HG03095 (cell line): ENCODE data around the gene TRIM34.
"Not testable (repeated sequence)": the region's sequence is repeated elsewhere in the genome, so short reads cannot be mapped to it uniquely, and the experiment has no call there.

Source experiments
- ATAC-seq: cut with Tn5 transposase; IDR thresholded peaks from one replicate; pipeline ENCODE4 v1.9.1; 2021; ENCODE audit warnings: moderate library complexity; ENCODE audit not compliant: unreplicated experiment

TRIM34 gene, protein sequence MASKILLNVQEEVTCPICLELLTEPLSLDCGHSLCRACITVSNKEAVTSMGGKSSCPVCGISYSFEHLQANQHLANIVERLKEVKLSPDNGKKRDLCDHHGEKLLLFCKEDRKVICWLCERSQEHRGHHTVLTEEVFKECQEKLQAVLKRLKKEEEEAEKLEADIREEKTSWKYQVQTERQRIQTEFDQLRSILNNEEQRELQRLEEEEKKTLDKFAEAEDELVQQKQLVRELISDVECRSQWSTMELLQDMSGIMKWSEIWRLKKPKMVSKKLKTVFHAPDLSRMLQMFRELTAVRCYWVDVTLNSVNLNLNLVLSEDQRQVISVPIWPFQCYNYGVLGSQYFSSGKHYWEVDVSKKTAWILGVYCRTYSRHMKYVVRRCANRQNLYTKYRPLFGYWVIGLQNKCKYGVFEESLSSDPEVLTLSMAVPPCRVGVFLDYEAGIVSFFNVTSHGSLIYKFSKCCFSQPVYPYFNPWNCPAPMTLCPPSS

DNA sequence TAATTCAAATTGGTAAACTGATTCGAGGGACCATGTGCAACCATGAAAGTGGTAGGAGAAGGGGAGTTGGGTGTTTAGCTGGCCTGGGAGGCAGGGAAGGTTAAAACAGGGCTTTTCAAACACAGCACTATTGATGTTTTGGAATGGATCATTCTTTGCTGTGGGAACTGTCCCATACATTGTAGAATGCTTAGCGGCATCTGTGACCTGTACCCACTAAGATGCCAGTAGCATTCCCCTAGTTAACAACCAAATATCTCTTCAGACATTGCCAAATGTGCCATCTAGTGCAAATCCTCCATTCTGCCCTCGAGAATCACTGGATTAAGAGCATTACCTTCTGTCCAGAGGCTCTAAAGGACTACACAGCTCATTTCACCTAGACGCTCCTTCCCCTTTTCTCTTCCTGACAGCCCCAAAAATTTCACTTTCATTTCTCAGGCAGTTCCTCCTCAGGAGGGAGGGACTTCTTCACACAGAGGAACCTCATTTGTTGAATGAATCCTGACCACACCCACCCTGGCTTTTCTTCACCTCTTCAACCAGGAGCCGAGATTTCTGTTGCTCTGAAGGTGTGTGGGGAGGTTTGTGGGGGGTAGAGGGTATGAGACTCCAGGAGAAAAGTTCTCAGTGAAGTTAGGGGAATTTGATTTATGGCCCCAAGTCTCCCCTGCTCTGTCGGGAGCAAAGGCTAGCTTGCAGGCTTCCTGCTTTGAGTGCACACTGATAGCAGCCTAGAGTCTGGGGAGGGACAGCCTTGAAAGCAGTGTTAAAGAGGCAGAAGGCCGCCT, at the start of gene TRIM34:
TSS of gene TRIM34 (plus strand) at position 513 of the 791 bp plus-strand sequence. CDS start 7,331 bp downstream, outside the sequence.
- peak; percentile 96 for ATAC-seq

DNA sequence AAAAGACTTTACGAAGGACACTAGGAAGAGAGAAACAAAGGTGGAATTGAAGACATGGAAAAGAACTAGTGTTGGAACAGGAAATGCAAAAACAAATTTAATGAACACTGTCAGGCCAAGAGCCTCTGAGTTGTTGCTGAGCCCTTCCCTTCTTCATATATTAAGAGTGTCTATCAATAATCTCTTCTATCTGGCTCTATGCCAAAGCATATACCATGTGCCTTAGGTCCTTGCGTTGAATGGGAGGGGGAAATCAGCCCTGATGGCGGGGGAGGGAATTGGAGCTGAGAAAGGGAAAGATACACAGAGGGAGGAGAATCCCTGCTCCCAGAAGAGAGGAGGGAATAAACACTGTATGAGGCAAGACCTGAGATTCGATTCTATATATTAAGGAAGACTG, 49.6 kb upstream of the TRIM34 start:
- ATAC-seq, result no peak

DNA sequence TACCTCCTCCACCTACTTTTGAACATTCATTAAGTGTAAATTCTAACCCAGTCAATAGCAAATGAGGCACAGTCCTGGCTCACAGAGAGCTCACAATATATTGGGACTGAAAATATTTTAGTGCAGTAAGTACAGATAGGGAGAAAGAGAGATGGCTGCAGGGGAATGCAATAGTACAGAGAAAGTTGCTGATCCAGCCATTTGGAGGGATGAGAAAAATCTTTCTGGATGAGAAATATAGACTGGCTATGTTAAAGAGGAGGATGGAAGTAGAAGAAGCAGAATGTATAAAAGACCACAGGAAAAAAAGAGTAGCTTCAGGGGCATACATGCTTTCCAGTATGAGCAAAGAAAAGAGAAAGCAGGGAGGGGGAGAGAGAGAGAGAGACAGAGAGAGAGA, 47.7 kb upstream of the TRIM34 start:
- ATAC-seq, result no peak

DNA sequence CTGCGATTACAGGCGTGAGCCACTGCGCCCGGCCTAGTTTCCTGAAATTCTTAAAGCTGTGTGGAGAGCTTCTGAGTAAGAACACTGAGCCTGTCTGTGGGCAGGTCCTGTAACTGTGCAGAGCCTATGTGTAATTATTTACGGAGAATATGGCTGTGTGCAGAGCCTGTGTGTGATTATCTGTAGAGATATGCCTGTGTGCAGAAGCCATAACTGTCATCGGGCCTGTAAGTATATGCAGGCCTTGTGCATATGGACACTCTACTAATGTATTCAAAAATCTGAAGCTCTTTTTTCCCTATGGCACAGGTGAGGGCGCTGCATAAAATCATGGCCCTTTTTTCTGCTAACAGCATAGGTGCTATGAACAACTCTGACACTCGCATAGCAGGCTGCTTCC, 44.2 kb upstream of the TRIM34 start, which contains the start of gene OR52B6:
TSS of gene OR52B6 (plus strand) at position 301 of the 400 bp plus-strand sequence. CDS start at position 301, 0 bp downstream.
- no peak for ATAC-seq

DNA sequence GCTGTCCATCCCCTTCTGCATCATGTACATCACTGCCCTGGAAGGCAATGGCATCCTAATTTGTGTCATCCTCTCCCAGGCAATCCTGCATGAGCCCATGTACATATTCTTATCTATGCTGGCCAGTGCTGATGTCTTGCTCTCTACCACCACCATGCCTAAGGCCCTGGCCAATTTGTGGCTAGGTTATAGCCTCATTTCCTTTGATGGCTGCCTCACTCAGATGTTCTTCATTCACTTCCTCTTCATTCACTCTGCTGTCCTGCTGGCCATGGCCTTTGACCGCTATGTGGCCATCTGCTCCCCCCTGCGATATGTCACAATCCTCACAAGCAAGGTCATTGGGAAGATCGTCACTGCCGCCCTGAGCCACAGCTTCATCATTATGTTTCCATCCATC, 43.8 kb upstream of the TRIM34 start:
- ATAC-seq, result no peak

DNA sequence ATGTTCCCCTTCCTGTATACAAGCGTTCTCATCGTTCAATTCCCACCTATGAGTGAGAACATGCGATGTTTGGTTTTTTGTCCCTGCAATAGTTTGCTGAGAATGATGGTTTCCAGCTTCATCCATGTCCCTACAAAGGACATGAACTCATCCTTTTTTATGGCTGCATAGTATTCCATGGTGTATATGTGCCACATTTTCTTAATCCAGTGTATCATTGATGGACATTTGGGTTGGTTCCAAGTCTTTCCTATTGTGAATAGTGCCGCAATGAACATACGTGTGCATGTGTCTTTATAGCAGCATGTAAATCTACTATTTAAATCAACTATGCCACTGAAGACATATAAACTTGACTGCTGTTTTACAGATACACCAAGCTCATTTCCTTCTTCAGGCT, 40.3 kb upstream of the TRIM34 start:
- ATAC-seq, result not testable (repeated sequence)

DNA sequence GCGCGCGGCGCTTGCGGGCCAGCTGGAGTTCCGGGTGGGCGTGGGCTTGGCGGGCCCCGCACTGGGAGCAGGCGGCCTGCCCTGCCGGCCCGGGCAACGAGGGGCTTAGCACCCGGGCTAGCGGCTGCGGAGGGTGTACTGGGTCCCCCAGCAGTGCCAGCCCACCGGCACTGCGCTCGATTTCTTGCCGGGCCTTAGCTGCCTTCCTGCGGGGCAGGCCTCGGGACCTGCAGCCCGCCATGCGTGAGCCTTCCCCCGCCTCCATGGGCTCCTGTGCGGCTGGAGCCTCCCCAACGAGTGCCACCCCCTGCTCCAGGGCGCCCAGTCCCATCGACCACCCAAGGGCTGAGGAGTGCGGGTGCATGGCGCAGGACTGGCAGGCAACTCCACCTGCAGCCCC, 34.9 kb upstream of the TRIM34 start:
- not testable (repeated sequence) for ATAC-seq

DNA sequence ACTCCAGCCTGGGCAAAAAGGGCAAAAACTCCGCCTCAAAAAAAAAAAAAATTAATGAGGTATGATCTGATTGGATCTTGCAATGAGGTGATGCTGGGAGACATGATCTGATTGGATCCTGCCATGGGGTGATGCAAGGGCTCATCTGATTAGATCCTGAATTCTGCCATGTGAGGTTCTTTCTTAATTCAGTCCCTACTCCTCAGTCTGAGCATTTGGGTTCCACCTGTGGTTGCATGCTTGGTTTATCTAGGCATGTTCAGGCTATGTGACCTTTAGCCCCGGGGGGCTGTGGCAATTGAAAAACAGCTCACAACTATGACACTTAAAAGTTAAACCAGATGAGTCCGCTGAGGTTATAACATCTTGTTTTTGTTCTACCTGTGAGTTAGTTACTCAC, 33.2 kb upstream of the TRIM34 start:
- ATAC-seq, result no peak

DNA sequence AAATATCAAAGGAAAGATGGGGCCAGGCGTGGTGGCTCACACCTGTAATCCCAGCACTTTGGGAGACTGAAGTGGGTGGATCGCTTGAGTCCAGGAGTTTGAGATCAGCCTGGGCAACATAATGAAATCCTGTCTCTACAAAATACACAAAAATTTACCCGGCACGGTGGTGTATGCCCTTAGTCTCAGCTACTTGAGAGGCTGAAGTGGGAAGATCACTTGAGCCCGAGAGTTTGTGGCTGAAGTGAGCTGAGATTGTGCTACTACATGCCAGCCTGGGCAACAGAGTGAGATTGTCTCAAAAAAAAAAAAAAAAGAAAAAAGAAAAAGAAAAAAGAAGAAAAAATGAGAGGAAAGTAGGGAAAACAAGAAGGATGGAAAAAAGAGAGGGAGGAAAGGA, 32.2 kb upstream of the TRIM34 start:
- ATAC-seq, result no peak

DNA sequence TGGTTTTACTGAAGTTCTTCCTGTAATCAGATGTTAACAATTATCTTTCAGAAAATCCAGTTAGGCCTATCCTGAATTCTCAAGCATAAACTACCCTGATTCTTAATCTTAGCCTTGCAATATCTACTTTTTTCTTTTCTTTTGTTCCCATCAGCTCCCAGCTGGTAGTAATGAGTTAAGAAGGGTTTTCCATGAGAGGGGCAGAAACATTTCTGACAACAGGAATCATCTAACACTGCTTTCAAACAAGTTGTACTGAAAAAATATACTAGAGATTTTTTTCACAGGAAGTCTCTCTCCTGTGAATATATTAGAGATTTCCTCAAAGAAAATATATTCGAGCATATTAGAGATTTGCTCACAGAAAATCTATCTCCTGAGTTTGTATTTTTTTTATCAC, 31.7 kb upstream of the TRIM34 start:
- no peak for ATAC-seq

DNA sequence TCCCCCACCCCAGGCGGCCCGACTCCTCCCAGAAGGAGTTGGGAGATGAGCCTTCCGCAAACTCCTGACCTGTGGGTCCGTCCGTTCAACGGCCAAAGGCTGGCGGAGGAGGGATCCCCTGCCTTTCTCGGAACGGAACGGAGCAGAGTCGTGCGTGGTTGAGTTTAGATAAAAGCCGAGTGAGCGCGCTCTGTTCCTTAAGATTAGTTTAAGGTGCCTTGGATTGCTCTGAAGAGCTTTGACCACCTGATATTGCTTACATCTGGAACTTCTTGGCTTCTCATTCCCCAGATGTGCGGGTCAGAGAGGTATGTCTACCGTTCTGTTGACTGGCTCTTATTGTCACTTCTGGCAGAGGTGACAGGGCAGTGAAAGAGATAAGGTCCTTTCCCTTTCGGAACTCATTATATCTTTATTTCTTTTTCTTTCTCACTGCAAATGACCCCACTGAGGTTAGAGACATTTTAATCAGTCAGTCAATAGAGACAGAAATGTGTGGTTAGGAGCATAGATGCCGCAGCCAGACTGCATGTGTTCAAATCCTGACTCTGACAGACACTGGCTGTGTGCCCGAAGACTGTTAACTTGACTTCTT, 28.1 kb upstream of the TRIM34 start, which contains the start of gene TRIM6:
TSS of gene TRIM6 (plus strand) at position 31 of the 595 bp plus-strand sequence. CDS start at position 292, 261 bp downstream.
- no peak for ATAC-seq

DNA sequence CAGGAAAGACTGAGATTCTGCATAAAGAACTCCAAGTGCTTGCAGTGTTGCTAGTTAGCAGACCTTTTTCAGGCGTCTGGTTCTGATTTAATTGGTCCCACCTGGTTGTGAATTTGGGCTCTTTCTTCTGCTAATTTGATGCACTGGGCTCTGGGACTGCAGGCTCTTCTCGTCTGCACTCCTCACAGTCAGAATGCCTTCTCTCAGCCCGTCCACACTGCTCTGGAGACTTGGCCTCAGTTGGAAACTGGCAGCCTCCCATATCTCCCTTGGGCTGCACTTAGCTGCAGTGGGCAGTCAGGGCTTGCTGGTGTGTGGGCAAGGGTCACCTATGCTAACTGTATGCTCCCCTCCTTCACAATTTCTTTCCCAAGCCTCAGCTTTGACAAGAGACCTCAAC, 26.8 kb upstream of the TRIM34 start:
- ATAC-seq, result no peak

DNA sequence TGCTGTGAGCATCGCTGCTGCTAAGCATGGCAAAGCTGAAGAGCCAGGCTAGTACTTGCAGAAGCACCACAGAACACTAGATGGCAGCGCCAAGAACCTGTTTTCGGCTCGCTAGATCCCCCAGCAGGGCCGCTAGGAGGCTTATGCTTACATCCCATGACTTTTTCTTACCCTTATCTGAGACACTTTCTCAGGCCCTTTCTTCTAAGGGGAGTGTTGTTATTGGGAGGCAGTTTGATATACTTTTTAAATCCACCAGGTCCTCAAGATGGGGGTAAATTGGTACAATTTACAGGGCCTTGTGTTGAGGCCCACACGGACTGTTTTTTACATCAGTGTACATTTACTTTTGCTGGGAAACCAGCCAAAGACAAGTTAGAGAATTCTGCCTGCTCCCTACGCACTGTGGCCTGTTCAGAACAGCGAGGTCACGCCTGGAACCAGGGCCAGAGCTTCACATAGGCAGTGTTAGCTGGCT, 24.4 kb upstream of the TRIM34 start:
- peak; percentile 83 for ATAC-seq

DNA sequence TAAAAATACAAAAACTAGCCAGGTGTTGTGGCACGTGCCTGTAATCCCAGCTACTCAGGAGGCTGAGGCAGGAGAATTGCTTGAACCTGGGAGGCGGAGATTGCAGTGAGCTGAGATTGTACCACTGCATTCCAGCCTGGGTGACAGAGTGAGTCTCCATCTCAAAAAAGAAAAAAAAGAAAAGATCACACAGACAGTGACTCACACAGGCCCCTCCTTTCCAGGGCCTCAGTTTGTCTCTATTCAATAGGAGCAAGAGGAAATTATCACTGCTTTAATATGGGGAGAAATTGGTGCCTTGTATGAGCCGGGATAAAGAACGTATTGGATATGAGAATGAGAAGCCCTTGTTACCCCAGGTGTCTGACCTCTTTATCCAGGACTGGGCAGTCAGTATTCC, 22.0 kb upstream of the TRIM34 start:
- ATAC-seq, result not testable (repeated sequence)

DNA sequence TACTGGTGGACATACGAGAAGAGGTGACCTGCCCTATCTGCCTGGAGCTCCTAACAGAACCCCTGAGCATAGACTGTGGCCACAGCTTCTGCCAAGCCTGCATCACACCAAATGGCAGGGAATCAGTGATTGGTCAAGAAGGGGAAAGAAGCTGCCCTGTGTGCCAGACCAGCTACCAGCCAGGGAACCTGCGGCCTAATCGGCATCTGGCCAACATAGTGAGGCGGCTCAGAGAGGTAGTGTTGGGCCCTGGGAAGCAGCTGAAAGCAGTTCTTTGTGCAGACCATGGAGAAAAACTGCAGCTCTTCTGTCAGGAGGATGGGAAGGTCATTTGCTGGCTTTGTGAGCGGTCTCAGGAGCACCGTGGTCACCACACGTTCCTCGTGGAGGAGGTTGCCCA, 21.5 kb upstream of the TRIM34 start:
- ATAC-seq, result no peak

DNA sequence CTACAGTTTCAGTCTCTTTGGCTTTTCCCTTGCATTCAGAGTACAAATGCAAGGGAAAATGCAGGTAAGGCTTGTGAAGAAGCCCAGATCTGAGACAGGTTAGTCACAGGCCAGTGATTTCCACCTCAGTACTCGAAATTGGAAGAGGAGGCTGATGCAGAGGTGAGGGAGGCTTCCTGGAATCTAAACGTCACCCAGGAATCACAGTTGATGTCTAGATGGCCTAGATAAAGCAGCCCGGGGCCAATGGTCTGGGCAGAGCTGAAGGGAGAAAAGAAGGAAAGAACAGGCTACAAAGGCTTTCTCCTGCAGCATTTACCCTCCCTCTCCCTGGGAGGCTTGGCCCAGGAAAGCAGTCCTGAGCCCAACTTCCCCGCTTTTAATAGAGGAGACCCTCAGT, 19.9 kb upstream of the TRIM34 start:
- no peak for ATAC-seq

DNA sequence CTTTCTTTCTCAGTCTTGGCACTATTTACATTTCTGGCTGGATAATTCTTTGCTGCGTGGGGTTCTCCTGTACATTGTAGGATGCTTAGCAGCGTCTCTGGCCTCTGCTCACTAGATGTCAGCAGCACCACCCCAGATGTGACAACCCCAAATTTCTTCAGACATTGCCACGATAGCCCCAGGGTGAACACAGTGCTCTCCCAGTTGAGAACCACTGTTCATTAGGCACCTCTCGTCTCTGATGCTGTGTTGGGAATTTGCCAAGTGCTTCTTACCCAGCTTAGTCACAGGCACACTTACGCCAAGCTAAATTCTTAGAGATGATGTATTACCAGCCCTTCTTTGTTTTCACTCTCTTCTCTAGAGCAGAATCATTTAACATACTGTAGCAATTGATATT, 19.0 kb upstream of the TRIM34 start:
- no peak for ATAC-seq

DNA sequence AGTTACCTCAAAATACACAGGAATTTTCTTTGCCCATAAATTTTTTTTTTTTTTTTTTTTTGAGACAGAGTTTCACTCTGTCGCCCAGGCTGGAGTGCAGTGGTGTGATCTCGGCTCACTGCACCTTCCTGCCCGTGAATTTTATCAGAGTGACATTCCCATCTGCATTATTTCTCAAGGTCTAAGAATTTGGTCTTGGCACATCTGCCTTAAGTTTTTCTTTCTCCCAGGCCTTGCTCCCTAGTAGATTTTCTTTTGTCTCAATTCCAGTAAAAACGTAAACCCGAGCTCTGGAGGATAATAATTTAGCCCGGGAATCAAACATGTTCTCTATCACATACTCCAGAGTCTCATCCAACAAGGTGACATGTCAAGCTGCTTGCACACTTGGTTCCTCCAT, 16.0 kb upstream of the TRIM34 start:
- no peak for ATAC-seq

DNA sequence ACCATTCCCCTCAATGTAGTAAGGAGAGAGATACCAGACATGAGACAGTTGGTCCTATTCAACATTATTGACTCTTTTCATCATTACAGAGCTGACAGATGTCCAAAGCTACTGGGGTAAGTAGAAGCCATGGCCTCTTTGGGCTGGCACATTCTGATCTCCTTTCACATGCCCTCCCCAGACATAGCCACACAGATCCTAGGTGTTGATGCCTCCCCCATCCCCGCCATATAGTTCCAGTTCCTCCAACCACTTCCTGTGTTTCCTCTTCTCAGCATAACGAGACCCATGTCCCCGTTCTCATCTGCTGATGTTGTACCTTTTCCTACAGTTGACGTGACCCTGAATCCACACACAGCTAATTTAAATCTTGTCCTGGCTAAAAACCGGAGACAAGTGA, 14.4 kb upstream of the TRIM34 start:
- no peak for ATAC-seq

DNA sequence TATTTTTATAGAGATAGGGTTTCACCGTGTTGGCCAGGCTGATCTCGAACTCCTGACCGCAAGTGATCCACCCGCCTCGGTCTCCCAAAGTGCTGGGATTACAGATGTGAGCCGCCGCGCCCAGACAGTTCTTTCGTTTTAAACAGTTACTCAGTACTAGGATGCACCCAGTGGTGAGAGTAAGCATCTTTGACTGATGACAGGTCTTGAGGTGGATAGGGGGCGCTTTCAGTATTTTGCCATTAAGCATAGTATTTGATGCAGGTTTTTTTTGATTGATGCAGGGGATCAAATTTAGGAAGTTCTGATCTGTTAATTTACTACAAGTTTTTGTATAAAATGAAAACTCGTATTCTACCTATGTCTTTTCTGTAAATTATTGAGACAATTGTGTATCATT, 13.2 kb upstream of the TRIM34 start:
- ATAC-seq, result no peak

DNA sequence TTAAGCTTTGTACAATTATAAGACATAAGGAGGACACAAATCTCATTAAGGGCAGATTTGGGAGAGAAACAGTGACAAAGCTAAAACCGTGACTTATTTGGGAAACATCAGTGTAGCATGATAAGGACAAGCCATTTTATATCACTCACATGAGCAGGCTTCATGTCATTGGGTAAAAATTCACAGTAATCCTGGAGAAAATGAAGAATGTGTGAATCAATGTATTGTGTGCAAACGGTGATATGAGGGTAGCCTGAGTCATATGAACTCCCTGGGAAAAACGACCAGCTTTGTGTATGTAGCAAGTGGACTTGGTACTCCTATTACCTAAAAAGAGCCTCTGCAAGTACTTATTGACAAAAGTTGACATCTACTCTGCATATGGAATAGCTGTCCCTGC, 6.0 kb upstream of the TRIM34 start:
- no peak for ATAC-seq
